Posterior vena cava (tissue), 2 donors: Measurements from ENCODE around the gene AGAP9. TPM values are rescaled to one million over a fixed set of nuclear protein-coding genes. Genes with fewer than 3 reads are reported as not detected.
A peak's percentile ranks its signal among the peaks of the same experiment; 100 is the strongest.
"Not testable (repeated sequence)": the region's sequence is repeated elsewhere in the genome, so short reads cannot be mapped to it uniquely, and the experiment has no call there.

Experiments used
- DNase-seq: peaks from one replicate; pipeline ENCODE4 v3.0.0-alpha.2; 2020; ENCODE audit warnings: low spot score
- intact Hi-C, 2 donors: fragments of 100-400 bp; cut with DNase I; formaldehyde crosslinking; loops; one replicate each; pipeline versions ENCODE4 v1.14.1 to v1.14.2; 2022 to 2023
- total RNA-seq, 2 donors: library from RNA; stranded (reverse); fragmentation: NEBNext Ultra II Directional; extraction: Animal tissue kit (Norgen Biotek cat#: 25700); gene quantifications; one replicate each; pipeline ENCODE4 v1.2.1, GENCODE V29; 2021
- donor health status: DM: yes; HTN: yes; CAD: no.
- donor health status: DM: yes; HTN: yes; CAD: no.

The AGAP9 gene
- total RNA-seq, 2 donors from 2014 or later, result 3.7 to 5.8 TPM

GRCh38 chr10:47462577-47463358 is 60.7 kb downstream of the AGAP9 start:
- DNase-seq, intact Hi-C loops: not testable (repeated sequence)

GRCh38 chr10:47461261-47461687 is 62.2 kb downstream of the AGAP9 start:
- DNase-seq, result peak; percentile 92

GRCh38 chr10:47458466-47459154 is 64.8 kb downstream of the AGAP9 start:
- DNase-seq, result no peak
- intact Hi-C loops, result no loop called here

More at GRCh38 chr10:47461261-47461687, 62.2 kb downstream of the AGAP9 start:
- intact Hi-C loops, result not testable (repeated sequence)

- intact Hi-C loops, result no loop called here
Measured at GRCh38 chr10:47457826-47458225, 65.6 kb downstream of the AGAP9 start.

DNA sequence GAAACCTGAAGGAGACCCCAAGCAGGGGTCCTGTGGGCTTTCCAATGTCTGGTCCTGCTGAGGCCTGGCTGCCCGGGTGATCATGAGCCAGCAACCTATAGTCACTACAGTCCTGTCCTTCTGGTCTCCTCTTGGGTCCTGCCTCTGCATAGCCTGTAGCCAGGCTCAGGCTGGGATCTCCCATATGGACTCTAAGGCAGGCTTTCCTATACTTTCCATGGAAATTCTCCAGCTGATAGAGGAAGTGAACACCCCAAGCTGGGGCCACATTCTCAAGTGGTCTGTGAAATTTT is 66.0 kb downstream of the AGAP9 start:
- intact Hi-C loops, result no loop called here
- DNase-seq, result no peak

More at GRCh38 chr10:47457826-47458225, 65.6 kb downstream of the AGAP9 start:
- DNase-seq, result no peak

GRCh38 chr10:47456794-47457527 is 66.5 kb downstream of the AGAP9 start:
- no peak for DNase-seq

DNA sequence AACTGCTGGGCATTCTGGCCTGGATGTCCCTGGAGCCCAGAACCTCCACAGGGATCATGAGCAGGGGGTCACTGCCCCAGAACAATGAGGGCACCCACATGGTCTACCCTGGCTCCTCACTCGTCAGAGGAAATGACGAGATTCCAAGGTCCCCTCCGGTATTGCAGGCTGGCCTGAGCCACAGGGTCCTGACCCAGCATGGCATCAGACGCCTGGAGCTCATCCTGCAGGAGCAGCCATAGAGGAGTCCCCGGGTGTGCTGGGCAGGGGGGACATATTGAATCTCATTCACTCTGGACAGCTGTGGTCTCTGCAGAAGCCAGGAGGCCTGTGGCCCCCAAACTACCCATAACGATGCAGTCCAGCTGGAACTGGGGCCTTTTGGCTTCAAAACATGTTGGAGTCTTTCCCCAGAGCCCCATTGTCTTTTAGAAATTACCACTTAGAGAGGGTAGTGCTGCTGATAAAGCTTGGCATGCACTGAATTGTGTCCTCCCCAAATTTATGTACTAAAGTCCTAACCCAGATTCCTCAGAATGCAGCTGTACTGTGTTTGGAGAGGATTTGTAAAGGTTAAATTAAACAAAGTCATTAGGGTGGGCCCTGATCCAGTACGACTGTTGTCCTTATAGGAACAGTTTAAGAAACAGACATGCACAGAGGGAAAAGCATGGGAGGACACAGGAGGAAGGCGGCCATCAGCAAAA is 67.2 kb downstream of the AGAP9 start:
- DNase-seq, result no peak
- intact Hi-C loops, result no loop called here

More at GRCh38 chr10:47456794-47457527, 66.5 kb downstream of the AGAP9 start:
- intact Hi-C loops, result no loop called here

DNA sequence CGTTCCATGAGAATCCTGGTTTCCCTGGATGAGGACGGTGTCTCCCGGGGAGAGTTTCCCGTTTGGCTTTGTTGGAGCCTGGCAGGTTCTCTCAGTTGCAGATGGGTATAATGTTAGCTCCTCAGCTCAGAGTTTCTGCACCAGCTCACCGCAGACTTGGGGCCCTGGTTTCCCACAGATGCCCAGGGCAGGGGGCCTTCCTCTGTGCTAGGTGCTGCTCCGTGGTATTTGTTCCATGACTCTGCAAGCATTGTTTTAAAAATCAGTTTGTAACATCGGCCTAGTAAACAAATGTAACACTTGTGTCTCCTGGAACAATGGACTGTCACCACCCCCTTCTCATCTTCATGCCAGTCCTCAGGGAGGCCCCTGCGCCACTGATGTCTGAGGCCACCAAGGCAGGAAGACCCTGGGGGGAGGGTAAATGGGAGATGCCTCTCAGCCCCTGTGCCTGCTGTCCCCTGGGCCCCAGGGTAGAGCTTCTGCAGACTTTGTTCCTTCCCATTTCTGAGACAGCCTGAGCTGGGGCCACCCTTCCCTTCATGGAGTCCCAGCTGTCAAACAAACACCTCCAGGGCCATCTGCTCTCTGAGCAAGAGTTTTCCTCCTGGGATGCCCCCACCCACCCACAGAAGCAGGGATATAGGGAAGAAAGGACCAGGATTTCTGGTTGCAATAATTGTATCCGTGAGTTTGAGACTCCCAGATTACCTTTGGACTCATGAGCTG is 67.9 kb downstream of the AGAP9 start:
- intact Hi-C loops, DNase-seq: not testable (repeated sequence)

- intact Hi-C loops, result no loop called here
Measured at GRCh38 chr10:47454780-47455058, 68.7 kb downstream of the AGAP9 start.

DNA sequence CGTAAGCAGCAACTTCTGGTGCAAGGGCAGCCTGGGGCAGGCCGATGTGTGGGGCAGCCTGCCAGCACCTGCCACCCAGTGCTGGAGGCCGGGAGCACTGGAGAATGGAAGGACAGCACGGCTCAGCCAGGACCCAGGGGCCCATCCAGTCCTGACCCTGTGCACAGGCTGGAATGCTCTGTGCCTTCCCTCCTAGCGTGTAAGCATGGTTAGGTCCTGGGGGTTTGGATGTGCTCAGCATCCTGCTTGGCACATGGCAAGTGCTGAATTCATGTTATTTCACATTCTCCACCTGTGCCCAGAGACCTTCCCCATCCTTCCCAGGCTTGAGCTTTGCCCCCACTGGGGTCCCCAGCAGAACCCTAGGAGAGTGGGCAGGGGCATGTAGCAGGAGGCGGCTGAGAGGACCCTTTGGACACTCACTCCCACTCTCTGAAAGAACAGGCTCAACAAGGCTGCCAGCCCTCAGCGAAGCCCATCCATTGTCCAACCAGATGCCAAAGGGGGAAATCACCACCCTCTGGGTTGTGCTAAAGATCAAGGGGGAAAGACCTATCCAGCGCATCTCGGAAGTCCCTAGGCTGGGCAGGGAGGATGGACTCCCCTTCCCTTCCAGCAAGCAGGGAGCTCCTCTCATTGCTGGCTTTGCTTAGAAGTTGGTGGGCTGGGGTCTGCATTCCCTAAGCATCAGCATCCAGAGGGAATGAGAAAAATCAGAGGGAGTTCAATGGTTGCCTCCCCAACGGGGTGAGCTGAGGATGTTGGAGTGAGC is 69.2 kb downstream of the AGAP9 start:
- intact Hi-C loops, result no loop called here
- no peak for DNase-seq

More at GRCh38 chr10:47454780-47455058, 68.7 kb downstream of the AGAP9 start:
- no peak for DNase-seq

DNA sequence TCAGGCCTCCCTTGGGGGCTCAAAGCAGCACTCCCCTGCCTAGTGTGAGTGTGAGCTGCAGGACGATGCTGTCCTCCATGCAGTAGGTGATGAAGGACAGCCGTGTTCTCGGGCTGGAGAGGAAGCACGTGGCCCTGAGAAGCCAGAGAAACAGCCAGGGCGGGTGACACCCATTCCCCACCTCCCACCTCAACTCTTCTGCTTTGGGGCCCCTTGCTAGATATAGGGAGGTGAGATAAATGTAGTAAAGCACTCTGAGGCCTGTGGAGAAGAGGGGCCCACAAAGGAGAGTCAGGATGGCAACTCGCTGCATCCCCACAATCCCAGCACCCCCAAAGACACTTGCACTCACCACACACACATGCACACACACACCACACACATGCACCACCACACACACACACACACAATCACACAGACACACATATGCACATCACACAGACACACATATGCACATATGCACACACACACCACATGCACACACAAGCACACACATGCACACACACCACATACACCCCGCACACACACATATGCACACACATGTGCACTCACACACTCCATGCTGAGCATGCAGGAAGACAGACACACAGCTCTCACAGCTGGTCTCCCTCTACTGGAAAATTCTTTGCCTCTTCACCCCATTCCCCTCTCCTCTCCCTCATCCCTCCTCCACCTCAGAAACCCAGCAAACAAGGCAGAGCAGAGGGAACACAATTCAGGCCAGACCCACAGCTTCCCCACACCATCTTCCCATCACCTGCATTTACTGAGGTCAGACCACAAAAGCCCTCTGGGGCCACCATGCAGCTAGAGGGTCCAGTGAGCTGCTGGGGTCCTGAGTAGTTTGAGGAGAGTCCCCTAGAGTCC is 70.1 kb downstream of the AGAP9 start:
- intact Hi-C loops, result no loop called here
- no peak for DNase-seq

- intact Hi-C loops, result no loop called here
- DNase-seq, result no peak
Measured at GRCh38 chr10:47452495-47453140, 70.8 kb downstream of the AGAP9 start.

GRCh38 chr10:47451998-47452494 is 71.4 kb downstream of the AGAP9 start:
- intact Hi-C loops, result no loop called here
- DNase-seq, result no peak
